ENCODE data around the gene SLC45A3. TPM values are rescaled to one million over a fixed set of nuclear protein-coding genes. Genes with fewer than 3 reads are reported as not detected.
A peak's percentile ranks its signal among the peaks of the same experiment; 100 is the strongest.

The SLC45A3 gene
- total RNA-seq, 1 experiment from 2014 or later, result 12.3 TPM

DNA sequence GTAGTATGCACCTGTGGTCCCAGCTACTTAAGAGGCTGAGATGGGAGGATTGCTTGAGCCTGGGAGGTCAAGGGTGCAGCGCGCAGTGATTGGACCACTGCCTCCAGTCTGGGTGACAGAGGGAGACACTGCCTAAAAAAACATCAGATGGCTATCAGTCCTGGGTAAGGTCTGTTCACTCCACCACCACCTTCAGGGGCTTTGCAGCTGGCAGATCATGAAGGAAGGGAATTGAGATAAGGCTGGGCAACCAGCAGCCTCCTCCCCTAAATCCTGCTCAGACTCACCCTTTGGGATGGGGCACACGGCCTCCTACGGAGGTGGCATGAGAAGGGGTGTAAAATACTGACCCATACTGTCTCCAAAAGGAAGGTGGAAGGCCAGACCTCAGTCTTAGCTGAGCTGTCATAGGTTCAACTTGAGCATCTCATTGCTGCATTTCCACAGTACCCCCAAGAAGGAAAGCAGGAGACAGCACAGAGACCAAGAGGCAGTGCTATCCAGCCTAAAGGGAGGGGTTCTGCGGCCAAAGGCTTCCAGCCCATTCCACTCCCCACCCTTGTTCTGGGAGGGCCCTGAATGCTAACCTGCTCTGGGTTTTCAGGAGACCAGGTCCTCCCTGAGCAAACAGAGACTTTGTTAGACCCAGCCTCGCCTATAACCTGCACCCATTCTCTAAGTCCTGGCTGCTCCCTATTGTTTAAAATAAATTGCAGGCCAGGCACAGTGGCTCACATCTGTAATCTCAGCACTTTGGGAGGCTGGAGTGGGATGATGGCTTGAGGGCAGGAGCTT, 13.7 kb downstream of the SLC45A3 start:
- no peaks in the 10 kb centered on the region for H3K27me3 ChIP-seq (ENCODE audit: insufficient read depth, low read length)
- intact Hi-C loops (cut with micrococcal nuclease), result no loop called here
- H4K20me1 ChIP-seq (ENCODE audit: insufficient read depth), result no peaks in the 10 kb centered on the region
- no peak overlapping the region for H3K4me3 ChIP-seq (replicated peaks in 1 of 2; ENCODE audit: low read depth in 1 of 2, low read length in 2 of 2)
- no peak overlapping the region for H3K27ac ChIP-seq (ENCODE audit: low read depth, low read length)
- ChIA-PET POLR2A (interaction anchor here (1.0 kb wide), 1 partner anchor 14 kb away, joined by 3 read pairs; the partner anchor contains the start of gene SLC45A3), CTCF (interaction anchor here (1.0 to 4.8 kb wide), 3 partner anchors 8 to 45 kb away, joined by 5 to 39 read pairs (median 7); no protein-coding TSS in a partner anchor), RAD21 (ENCODE audit: low non-redundant PET in 1 of 2, low total read pairs in 2 of 2, uncharacterized antibody in 2 of 2, unreplicated experiment in 2 of 2) (no interaction called here)
- no peak overlapping the region for H2AFZ ChIP-seq (ENCODE audit: low read depth, low read length, poor library complexity, severe bottlenecking)
- BruUV-seq (replicated peaks), result no TSS peak
- no peak overlapping the region for H3K9ac ChIP-seq (ENCODE audit: low read length)
- peaks cover 13% of the 10 kb centered on the region; the same call in 1 of the 2 replicates for H3K79me2 ChIP-seq (ENCODE audit: insufficient read depth, low read length)
- H3K9me3 ChIP-seq (ENCODE audit: control insufficient read depth in 1 of 2, insufficient read depth in 1 of 2, low read depth in 1 of 2, low read length in 2 of 2), result no peaks in the 10 kb centered on the region
- no peak for DNase-seq (ENCODE audit: low read depth, low spot score)
- no peaks in the 10 kb centered on the region for H3K36me3 ChIP-seq (ENCODE audit: control insufficient read depth in 1 of 2, insufficient read depth in 2 of 2, low read length in 2 of 2)
- no peaks in the 10 kb centered on the region for H3K9me2 ChIP-seq (ENCODE audit: insufficient read depth)
- TF ChIP-seq SRF (IDR thresholded peaks at IDR 0.05; ENCODE audit: low read depth) (no peak), ELF1 (IDR thresholded peaks at IDR 0.05; ENCODE audit: borderline replicate concordance, low read depth) (no peak), EGR1 (IDR thresholded peaks at IDR 0.05; ENCODE audit: low read depth) (no peak), CEBPB (IDR thresholded peaks at IDR 0.05; ENCODE audit: low read depth) (no peak), SP1 (IDR thresholded peaks at IDR 0.05; ENCODE audit: low read depth) (no peak), JUND (IDR thresholded peaks at IDR 0.05) (no peak), CBX3 (IDR thresholded peaks at IDR 0.05; ENCODE audit: low read depth) (no peak), ZNF274 (IDR thresholded peaks at IDR 0.05; ENCODE audit: low read depth, low read length) (no peak), TCF7L2 (IDR thresholded peaks at IDR 0.05; ENCODE audit: borderline replicate concordance, extremely low read depth, insufficient read depth, insufficient read length) (no peak), ZFX (IDR thresholded peaks at IDR 0.05) (no peak)
- TF ChIP-seq, protein P1, sequence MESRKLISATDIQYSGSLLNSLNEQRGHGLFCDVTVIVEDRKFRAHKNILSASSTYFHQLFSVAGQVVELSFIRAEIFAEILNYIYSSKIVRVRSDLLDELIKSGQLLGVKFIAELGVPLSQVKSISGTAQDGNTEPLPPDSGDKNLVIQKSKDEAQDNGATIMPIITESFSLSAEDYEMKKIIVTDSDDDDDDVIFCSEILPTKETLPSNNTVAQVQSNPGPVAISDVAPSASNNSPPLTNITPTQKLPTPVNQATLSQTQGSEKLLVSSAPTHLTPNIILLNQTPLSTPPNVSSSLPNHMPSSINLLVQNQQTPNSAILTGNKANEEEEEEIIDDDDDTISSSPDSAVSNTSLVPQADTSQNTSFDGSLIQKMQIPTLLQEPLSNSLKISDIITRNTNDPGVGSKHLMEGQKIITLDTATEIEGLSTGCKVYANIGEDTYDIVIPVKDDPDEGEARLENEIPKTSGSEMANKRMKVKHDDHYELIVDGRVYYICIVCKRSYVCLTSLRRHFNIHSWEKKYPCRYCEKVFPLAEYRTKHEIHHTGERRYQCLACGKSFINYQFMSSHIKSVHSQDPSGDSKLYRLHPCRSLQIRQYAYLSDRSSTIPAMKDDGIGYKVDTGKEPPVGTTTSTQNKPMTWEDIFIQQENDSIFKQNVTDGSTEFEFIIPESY (IDR thresholded peaks at IDR 0.05; ENCODE audit: extremely low read depth, insufficient replicate concordance, low read length), result no peak
- TF ChIP-seq, protein P2, sequence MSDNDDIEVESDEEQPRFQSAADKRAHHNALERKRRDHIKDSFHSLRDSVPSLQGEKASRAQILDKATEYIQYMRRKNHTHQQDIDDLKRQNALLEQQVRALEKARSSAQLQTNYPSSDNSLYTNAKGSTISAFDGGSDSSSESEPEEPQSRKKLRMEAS (IDR thresholded peaks at IDR 0.05), result no peak
- TF ChIP-seq, protein P3, sequence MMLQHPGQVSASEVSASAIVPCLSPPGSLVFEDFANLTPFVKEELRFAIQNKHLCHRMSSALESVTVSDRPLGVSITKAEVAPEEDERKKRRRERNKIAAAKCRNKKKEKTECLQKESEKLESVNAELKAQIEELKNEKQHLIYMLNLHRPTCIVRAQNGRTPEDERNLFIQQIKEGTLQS (IDR thresholded peaks at IDR 0.05), result no peak
- TF ChIP-seq, protein P4, sequence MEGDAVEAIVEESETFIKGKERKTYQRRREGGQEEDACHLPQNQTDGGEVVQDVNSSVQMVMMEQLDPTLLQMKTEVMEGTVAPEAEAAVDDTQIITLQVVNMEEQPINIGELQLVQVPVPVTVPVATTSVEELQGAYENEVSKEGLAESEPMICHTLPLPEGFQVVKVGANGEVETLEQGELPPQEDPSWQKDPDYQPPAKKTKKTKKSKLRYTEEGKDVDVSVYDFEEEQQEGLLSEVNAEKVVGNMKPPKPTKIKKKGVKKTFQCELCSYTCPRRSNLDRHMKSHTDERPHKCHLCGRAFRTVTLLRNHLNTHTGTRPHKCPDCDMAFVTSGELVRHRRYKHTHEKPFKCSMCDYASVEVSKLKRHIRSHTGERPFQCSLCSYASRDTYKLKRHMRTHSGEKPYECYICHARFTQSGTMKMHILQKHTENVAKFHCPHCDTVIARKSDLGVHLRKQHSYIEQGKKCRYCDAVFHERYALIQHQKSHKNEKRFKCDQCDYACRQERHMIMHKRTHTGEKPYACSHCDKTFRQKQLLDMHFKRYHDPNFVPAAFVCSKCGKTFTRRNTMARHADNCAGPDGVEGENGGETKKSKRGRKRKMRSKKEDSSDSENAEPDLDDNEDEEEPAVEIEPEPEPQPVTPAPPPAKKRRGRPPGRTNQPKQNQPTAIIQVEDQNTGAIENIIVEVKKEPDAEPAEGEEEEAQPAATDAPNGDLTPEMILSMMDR (IDR thresholded peaks at IDR 0.05 in 2 of 3, conservative IDR thresholded peaks at IDR 0.05 in 1 of 3; ENCODE audit: borderline replicate concordance in 1 of 3, insufficient read depth in 1 of 3, low read depth in 2 of 3, low read length in 2 of 3), result no peak
- ATAC-seq, result no peak
- H3K4me2 ChIP-seq (ENCODE audit: low read length), result peak overlapping the region; percentile 81; the same call in 1 of the 2 replicates
- peaks cover 37 to 76% of the 10 kb centered on the region in 2 experiments for H3K4me1 ChIP-seq (ENCODE audit: control insufficient read depth in 1 of 2, insufficient read depth in 2 of 2, low read length in 2 of 2)
